Peyer's patch (tissue), 4 donors: ENCODE results near the gene ELOVL1.

ENCODE experiments used
- CTCF ChIP-seq, 6 experiments: fragments of 450-650 bp in 4 of 6; fragments of 200-600 bp in 2 of 6; sonication (generic) in 1 of 6; IDR thresholded peaks; one replicate each; pipeline ENCODE4 v1.5.1; 2017 to 2019; ENCODE audit warnings: antibody characterized with exemption in 6 of 6, mild to moderate bottlenecking in 3 of 6, moderate library complexity in 1 of 6
- POLR2A ChIP-seq, 2 donors: fragments of 450-650 bp; IDR thresholded peaks; one replicate each; pipeline ENCODE4 v1.5.1; 2017; ENCODE audit warnings: antibody characterized with exemption in 2 of 2, mild to moderate bottlenecking in 2 of 2, moderate library complexity in 2 of 2

- no peak for TF ChIP-seq CTCF (IDR thresholded peaks at IDR 0.05)
- no peak for TF ChIP-seq POLR2A (IDR thresholded peaks at IDR 0.05)
These were observed 48.0 kb downstream of the ELOVL1 start for GRCh38 chr1:43319766-43320165.
